Measurements from ENCODE around the gene BTG3. TPM values are rescaled to one million over a fixed set of nuclear protein-coding genes. Genes with fewer than 3 reads are reported as not detected.

Gene BTG3
- total RNA-seq, 1 experiment from 2014 or later = 58.0 TPM

- DNase-seq (ENCODE audit: low read depth) = peak; percentile 24
These were observed 26.7 kb downstream of the BTG3 start for GRCh38 chr21:17585875-17586450.

DNA sequence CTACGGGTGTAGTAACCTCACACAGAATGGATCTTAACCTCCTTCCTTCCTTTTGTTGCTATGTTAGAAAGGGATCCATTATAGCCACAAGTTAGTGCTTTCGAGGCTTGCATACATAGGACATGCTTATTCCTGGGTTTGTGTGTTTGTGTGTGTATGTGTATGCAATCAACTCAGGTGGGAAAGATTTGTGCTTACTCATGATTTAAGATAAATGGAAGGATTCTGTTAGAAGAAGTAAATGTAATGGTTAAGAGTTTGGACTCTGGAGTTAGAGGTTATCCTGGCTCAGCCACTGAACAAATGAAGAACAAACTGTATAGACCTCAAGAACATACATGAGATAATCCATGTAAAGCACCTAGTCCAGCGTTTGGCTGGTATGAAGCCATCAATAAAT is 28.8 kb downstream of the BTG3 start:
- no peak for DNase-seq (ENCODE audit: low read depth)

DNA sequence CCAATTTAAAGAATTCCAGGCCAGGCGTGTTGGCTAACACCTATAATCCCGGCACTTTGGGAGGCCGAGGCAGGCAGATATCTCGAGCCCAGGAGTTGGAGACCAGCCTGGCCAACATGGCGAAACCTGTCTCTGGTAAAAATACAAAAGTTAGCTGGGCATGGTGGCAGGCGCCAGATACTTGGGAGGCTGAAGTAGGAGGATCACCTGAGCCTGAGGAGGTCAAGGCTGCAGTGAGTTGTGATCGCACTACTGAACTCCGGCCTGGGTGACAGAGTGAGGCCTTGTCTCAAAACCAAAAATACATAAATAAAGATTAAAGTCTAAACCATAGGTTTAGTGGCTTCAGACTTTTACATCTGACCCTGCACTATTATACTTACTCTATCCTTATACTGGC is 32.4 kb downstream of the BTG3 start:
- no peak for DNase-seq (ENCODE audit: low read depth)

DNA sequence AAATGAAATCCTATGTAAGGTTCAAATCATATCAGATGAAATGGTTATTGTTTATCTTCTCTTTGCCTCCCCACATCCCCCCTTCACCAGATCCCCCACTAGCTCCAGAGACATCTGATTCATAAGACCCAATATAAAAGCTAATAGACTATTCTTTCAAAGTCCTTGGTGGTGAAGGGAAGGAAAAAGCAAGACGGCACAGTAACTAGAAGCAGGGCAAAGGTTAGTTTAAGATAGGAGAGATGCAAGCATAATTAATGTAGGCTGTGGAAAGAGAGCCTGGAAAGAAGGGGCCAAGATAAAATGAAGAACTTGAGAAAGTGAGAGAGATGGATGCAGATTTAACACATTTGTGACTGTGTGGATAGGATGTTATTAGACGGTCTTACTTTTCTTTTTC is 33.8 kb downstream of the BTG3 start:
- no peak for DNase-seq (ENCODE audit: low read depth)

DNA sequence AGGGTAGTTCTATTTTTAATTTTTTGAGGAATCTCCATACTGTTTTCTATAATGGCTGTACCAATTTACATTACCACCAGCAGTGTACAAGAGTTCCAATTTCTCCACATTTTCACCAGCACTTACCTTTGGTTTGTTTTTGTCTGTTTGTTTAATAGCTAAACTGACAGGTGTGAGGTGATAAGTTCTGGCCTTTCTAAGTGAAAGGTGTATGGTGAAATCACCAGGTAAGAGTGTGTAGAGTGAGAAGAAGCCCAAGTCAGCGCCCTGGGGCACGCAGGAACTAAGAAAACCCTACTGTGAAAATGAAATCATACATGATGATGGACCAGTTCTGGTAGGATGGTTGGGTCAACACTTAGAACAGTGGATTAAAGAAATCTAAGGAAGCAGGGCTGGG is 34.5 kb downstream of the BTG3 start:
- no peak for DNase-seq (ENCODE audit: low read depth)

DNA sequence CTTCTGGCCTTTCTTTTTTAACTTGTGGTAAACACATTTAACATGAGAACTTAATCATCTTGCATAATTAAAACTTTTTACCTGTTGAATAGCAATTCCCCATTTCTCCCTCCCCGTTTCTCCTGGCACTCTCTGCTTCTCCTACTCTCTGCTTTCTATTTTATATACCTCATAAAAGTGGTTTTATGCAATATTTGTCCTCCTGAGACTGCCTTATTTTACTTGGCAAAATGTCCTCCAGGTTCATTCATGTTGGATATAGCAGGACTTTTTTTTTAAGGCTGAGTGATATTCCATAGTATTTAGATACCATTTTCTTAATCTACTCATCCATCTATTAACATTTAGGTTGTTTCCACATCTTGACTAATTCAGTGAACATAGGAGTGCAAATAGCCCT is 35.0 kb downstream of the BTG3 start:
- no peak for DNase-seq (ENCODE audit: low read depth)

GRCh38 chr21:17576080-17576835 is 36.4 kb downstream of the BTG3 start:
- DNase-seq (ENCODE audit: low read depth) = no peak

GRCh38 chr21:17575076-17575475 is 37.6 kb downstream of the BTG3 start:
- DNase-seq (ENCODE audit: low read depth) = no peak

- no peak for DNase-seq (ENCODE audit: low read depth)
These were observed 40.3 kb downstream of the BTG3 start for GRCh38 chr21:17572431-17572830.

GRCh38 chr21:17570786-17571185 is 41.9 kb downstream of the BTG3 start:
- DNase-seq (ENCODE audit: low read depth) = no peak

GRCh38 chr21:17560377-17561025 is 52.2 kb downstream of the BTG3 start:
- no peak for DNase-seq (ENCODE audit: low read depth)

DNA sequence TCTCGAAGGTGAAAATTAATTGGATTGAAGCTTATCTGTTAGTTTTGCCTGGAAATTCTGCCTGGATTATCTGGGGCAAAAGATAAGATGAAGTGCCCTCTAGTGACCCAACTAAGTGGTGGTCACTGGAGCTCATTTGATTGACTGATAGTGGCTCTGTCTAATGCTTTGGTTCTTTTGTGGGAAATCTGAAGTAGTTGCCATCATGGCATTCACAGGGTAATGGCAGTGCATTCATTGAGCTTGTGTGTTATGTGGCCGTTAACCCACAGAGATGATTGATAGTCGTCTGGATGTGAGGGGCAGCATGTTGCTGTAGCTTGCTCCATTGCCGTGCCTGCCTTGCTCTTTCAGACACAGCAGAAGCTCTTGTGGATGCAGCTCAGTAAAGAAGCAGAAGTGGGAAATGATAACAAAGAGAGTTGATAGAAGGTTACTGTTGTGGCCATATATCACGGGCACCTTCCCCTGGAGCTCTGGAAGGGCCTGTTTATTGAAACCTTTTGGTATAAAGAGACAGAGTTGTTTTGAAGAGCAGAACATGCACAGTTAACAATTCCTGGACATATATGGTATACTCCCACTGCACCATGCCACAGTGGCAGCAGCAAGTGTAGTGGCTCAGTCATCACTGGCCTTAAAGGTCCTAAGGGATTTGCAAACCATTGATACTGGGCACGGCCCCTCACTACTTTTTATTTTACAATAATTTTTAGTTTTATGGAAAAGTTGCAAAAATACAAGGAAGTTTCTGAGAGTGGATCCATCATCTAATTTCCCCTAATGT is 57.8 kb downstream of the BTG3 start:
- peak; percentile 22 for DNase-seq (ENCODE audit: low read depth)

- DNase-seq (ENCODE audit: low read depth) = no peak
These were observed 58.6 kb downstream of the BTG3 start for GRCh38 chr21:17554120-17554519.

GRCh38 chr21:17552410-17552809 is 60.3 kb downstream of the BTG3 start:
- DNase-seq (ENCODE audit: low read depth) = no peak

DNA sequence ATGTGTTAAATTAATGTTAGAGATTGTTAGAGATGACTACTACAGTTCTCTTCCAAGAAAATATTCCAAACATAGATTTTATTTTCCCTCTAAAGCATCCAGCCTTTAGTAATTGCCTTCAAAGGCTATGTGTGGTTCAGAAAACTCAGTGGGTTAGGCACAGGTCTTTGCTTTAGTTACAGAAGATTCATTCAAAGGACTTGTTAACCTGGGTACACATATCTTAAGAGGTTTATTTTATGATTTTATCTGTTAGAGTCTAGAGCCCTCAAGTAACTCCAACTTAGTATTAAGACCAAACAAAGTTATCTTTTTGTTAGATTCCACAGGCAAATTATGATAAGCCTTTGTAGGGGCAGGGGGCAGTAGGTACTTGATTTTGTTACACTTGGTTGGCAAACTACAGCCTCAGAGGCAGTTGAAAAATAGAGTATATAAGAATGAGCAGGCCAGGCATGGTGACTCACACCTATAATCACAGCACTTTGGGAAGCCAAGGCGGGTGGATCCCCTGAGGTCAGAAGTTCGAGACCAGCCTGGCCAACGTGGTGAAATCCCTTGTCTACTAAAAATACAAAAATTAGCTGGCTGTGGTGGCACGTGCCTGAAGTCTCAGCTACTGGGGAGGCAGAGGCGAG is 61.9 kb downstream of the BTG3 start:
- DNase-seq (ENCODE audit: low read depth) = peak; percentile 32

DNA sequence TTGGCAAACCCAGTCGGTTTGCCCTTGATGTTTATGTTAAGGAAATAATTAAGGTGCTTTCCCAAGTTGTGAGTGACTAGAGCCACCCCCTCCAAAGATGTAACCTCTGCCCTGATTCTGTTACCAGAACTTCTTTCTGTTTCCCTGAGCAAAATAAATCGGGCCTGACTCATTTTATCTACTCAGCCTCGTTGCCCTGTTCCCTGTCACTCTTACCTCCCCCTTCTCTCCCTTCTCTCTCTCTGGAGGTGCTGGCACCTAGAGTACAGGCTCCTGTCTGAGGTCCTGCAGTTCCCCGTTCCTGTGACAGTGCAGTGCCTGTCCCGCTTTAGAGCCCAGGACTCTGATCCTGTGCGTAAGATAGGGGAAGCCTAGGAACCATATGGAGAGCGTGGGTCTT is 64.4 kb downstream of the BTG3 start:
- DNase-seq (ENCODE audit: low read depth) = peak; percentile 76

DNA sequence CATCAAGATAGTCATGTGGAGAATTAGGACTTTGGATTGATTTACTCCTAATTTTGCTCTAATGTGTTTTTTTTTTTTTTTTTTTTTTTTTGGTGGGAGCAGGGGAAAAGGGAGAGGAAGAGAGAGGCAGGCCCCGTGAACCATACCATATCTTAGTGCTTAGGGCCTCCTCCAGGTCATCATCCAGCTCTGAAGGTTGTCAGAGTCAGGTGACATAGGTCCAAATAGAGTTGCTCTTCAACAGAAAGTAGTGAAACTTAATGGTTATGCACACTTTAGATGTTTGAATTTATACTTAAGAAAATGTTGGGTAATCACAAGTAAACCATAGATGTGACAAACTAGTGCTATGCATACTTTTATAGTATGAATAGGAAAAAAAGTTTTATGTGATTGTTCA is 67.7 kb downstream of the BTG3 start:
- no peak for DNase-seq (ENCODE audit: low read depth)

Other genes starting within 250 kb of the BTG3 start
- gene CXADR, start 99.9 kb downstream of the BTG3 start, total RNA-seq (2014; rRNA removed; shearing (Covaris generic)) = 5.1 and 7.4 TPM in 2 replicates
- gene C21orf91, start 206.5 kb upstream of the BTG3 start, total RNA-seq (2014; rRNA removed; shearing (Covaris generic)) = 3.9 and 4.8 TPM in 2 replicates

All from Daoy (cell line).